OCI-LY1 (cell line): Measurements from ENCODE around the gene BCAR3.

ENCODE experiments used
- H2AFZ ChIP-seq: fragments of 200-600 bp; sonication (generic), shearing (Covaris generic); 2 replicates; pipeline ENCODE4 v1.6.0; 2014; ENCODE audit warnings: antibody characterized with exemption, mild to moderate bottlenecking, low read length
- H3F3A ChIP-seq: fragments of 200-600 bp; sonication (generic), shearing (Covaris generic); 2 replicates; pipeline ENCODE4 v1.6.0; 2014; ENCODE audit warnings: mild to moderate bottlenecking, antibody characterized with exemption, low read length, moderate library complexity; ENCODE audit not compliant: insufficient read depth
- H3K27ac ChIP-seq: fragments of 200-600 bp; sonication (generic); 2 replicates; pipeline ENCODE4 v1.5.1; 2014; ENCODE audit warnings: low read length, mixed run types, mild to moderate bottlenecking, low read depth; ENCODE audit not compliant: poor library complexity, severe bottlenecking
- H3K27me3 ChIP-seq: fragments of 200-600 bp; sonication (generic); 2 replicates; pipeline ENCODE4 v1.6.0; 2014; ENCODE audit warnings: antibody characterized with exemption, mild to moderate bottlenecking, low read length, moderate library complexity; ENCODE audit not compliant: insufficient read depth
- H3K36me3 ChIP-seq: fragments of 200-600 bp; sonication (generic); 2 replicates; pipeline ENCODE4 v1.6.1; 2014; ENCODE audit warnings: mild to moderate bottlenecking, antibody characterized with exemption, low read length, moderate library complexity, mixed read lengths; ENCODE audit not compliant: insufficient read depth
- H3K4me1 ChIP-seq: fragments of 200-600 bp; sonication (generic); 2 replicates; pipeline ENCODE4 v1.5.1; 2014; ENCODE audit warnings: mild to moderate bottlenecking, low read length, moderate library complexity; ENCODE audit not compliant: insufficient read depth, severe bottlenecking
- H3K4me2 ChIP-seq: fragments of 200-600 bp; sonication (generic), shearing (Covaris generic); 2 replicates; pipeline ENCODE4 v1.6.1; 2014; ENCODE audit warnings: low read length
- H3K4me3 ChIP-seq: fragments of 200-600 bp; sonication (generic); 2 replicates; pipeline ENCODE4 v1.5.1; 2014; ENCODE audit warnings: low read length, low read depth, mild to moderate bottlenecking, mixed read lengths; ENCODE audit not compliant: poor library complexity, severe bottlenecking
- H3K79me2 ChIP-seq: fragments of 200-600 bp; shearing (Covaris generic); 2 replicates; pipeline ENCODE4 v1.6.1; 2016; ENCODE audit warnings: mixed run types, low read length, mixed read lengths; ENCODE audit not compliant: insufficient read depth
- H3K9ac ChIP-seq: fragments of 200-600 bp; sonication (generic), shearing (Covaris generic); 2 replicates; pipeline ENCODE4 v1.6.1; 2014; ENCODE audit warnings: mild to moderate bottlenecking, low read length, mixed read lengths
- H3K9me2 ChIP-seq: fragments of 200-600 bp; sonication (generic), shearing (Covaris generic); 2 replicates; pipeline ENCODE4 v1.6.1; 2014; ENCODE audit warnings: low read depth, mild to moderate bottlenecking, low read length, mixed read lengths
- H3K9me3 ChIP-seq: fragments of 200-600 bp; shearing (Covaris generic); 2 replicates; pipeline ENCODE4 v1.6.1; 2014; ENCODE audit warnings: low read length, mixed read lengths
- H4K20me1 ChIP-seq: fragments of 200-600 bp; sonication (generic), shearing (Covaris generic); 2 replicates; pipeline ENCODE4 v1.6.0; 2016; ENCODE audit warnings: mild to moderate bottlenecking, low read length; ENCODE audit not compliant: insufficient read depth
- CTCF ChIP-seq: fragments of 200-600 bp; sonication (generic), shearing (Covaris generic); IDR thresholded peaks from 2 replicates; pipeline ENCODE4 v1.5.1; 2017; ENCODE audit warnings: mild to moderate bottlenecking, antibody characterized with exemption, low read length, moderate library complexity, mixed read lengths
- EZH2 ChIP-seq: fragments of 200-600 bp; sonication (generic), shearing (Covaris generic); IDR thresholded peaks from 2 replicates; pipeline ENCODE4 v1.8.0; 2017; ENCODE audit warnings: borderline replicate concordance, mixed run types, mild to moderate bottlenecking, antibody characterized with exemption, low read length, moderate library complexity, mixed read lengths

BCAR3 gene

DNA sequence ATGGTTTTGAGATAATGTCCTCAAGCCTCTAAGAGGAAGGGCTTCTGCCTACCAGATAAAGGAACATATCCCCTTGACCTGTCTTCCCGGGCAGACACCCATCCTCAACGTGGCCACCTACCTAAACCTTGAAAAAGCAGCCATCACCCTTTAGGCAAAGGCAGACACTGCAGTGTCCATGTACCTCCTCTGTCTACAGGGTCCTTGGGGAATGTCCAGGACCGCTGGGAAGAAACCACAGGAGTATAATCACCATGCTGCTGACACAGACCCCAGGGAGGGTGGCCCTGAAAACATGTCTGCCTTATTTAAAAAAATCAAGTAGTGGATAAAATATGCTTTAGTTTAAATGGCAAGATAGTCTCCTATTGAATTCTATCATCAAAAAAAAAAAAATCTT lies 16.6 kb downstream of the BCAR3 start:
- H3K4me3 ChIP-seq, result no peak overlapping the region
- H4K20me1 ChIP-seq, result no peaks in the 10 kb centered on the region
- H3K79me2 ChIP-seq, result no peaks in the 10 kb centered on the region

GRCh38 chr1:93663208-93663614 lies 18.4 kb downstream of the BCAR3 start:
- H3F3A ChIP-seq, result no peaks in the 10 kb centered on the region
- H3K9me2 ChIP-seq, result no peaks in the 10 kb centered on the region
- TF ChIP-seq CTCF, result no peak
- no peak for TF ChIP-seq EZH2
- H3K27me3 ChIP-seq, result no peaks in the 10 kb centered on the region
- H3K27ac ChIP-seq, result no peak overlapping the region
- no peak overlapping the region for H3K4me2 ChIP-seq
- no peak overlapping the region for H2AFZ ChIP-seq
- no peak overlapping the region for H3K4me3 ChIP-seq
- H3K4me1 ChIP-seq, result no peaks in the 10 kb centered on the region
- no peaks in the 10 kb centered on the region for H3K9me3 ChIP-seq
- no peaks in the 10 kb centered on the region for H3K79me2 ChIP-seq
- H3K36me3 ChIP-seq, result no peaks in the 10 kb centered on the region
- no peaks in the 10 kb centered on the region for H4K20me1 ChIP-seq
- no peak overlapping the region for H3K9ac ChIP-seq

More for the DNA sequence above, 16.6 kb downstream of the BCAR3 start:
- no peaks in the 10 kb centered on the region for H3K27me3 ChIP-seq
- TF ChIP-seq EZH2 (no peak), CTCF (no peak)
- no peaks in the 10 kb centered on the region for H3K36me3 ChIP-seq
- H3K9me3 ChIP-seq, result no peaks in the 10 kb centered on the region
- H3K9me2 ChIP-seq, result no peaks in the 10 kb centered on the region
- no peak overlapping the region for H2AFZ ChIP-seq
- H3K27ac ChIP-seq, result no peak overlapping the region
- no peaks in the 10 kb centered on the region for H3K4me1 ChIP-seq
- H3K4me2 ChIP-seq, result no peak overlapping the region
- H3F3A ChIP-seq, result no peaks in the 10 kb centered on the region
- H3K9ac ChIP-seq, result no peak overlapping the region

DNA sequence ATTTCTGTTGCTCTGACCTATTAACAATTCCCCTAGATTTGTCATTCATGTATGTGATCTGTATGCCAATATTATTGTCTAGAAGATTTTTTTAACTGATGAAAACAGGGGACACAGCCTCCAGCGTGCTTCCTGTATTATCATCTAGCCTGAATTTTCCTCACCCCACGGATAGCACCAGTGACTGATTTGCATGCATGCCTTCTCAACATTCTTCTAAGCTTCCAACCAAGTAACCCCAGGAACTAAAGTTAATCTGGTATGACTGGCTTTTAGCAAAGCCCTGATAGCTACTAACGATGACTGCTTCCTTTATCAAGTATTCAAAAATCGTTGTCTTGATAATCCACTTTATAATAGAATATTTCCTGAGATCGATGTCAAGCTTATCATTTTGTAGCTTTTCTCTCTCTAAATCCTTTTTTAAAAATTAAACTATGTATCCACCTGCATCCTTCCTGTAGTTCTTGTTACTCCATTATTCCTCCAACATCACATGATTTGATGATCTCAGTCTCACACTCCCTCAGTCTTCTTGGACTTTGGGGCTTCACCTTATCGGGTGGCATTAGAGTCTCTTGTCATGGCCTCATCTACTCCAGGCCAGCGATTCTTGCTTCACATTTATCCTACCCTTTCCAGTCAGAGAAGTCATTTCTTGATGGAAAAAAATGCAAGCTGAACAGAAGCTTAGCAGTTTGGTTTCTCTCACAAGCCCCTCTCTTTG lies 19.0 kb downstream of the BCAR3 start:
- no peaks in the 10 kb centered on the region for H3K36me3 ChIP-seq
- H3K4me2 ChIP-seq, result no peak overlapping the region
- no peak overlapping the region for H3K4me3 ChIP-seq
- H2AFZ ChIP-seq, result no peak overlapping the region
- H3K27me3 ChIP-seq, result no peaks in the 10 kb centered on the region
- H3K9me2 ChIP-seq, result no peaks in the 10 kb centered on the region
- no peaks in the 10 kb centered on the region for H4K20me1 ChIP-seq
- H3K9me3 ChIP-seq, result no peaks in the 10 kb centered on the region
- TF ChIP-seq EZH2, result no peak
- TF ChIP-seq CTCF, result no peak
- H3K27ac ChIP-seq, result no peak overlapping the region
- no peaks in the 10 kb centered on the region for H3K79me2 ChIP-seq
- no peak overlapping the region for H3K9ac ChIP-seq
- no peaks in the 10 kb centered on the region for H3F3A ChIP-seq
- H3K4me1 ChIP-seq, result no peaks in the 10 kb centered on the region
